Measurements from ENCODE around the gene OXLD1.
A peak's percentile ranks its signal among the peaks of the same experiment; 100 is the strongest.

The OXLD1 gene

DNA sequence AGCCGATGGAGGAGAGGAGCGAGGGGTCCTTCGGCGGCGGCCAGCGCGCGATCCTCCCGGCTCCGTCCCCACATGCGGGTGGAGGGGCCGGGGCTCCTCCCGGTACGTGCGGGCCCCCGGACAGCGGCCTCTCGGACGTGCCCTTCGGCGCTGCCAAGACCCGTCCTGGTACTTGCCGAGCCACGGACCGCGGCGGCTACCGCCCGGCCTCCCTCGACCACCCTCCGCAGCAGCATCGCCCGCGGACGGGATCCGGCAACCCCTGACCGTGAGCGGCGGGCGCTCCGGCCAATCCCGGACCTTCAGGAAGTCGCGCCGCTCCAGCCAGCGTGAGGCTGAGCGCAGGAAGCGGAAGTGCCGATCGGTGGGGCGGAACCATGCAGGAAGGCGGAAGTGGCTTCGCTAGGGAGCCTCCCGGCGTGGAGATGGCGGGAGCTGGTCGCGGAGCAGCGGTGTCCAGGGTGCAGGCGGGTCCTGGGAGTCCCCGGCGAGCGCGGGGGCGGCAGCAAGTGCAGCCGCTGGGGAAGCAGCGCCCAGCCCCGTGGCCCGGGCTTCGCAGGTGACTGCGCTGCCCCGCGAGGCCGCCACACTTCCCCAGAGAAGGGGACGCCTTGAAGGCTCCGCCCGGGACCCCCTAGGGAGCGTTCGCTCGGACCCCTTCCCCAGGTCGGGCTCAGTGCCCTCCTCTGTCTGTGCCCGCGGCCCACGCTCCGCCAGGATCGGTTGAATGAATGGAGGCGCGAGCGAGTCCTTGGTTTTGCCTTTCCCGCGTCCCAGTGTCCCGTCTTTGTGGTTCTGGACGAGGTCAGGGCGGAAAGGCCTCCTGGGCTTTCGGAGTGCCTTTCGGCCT, at the start of gene OXLD1, which contains the start of gene CCDC137:
Gene OXLD1, minus strand, starts transcription at position 264 of the 850 bp plus-strand sequence. Its CDS starts 28 bp downstream, at position 236.
Gene CCDC137, plus strand, starts transcription at position 396 of the 850 bp plus-strand sequence. Its CDS starts 30 bp downstream, at position 426.
- Mint-ChIP-seq H3K4me3 (peak within 1 kb of the TSS; percentile 97), H3K27ac (peak within 1 kb of the TSS; percentile 98), H3K36me3 (ENCODE audit: low read depth) (peaks cover 35% of the 10 kb centered on the region), H3K27me3 (no peaks in the 10 kb centered on the region), H3K9me3 (no peaks in the 10 kb centered on the region), H3K4me1 (peaks cover 52% of the 10 kb centered on the region)
- DNase-seq (peak; percentile 96), ATAC-seq (peak; percentile 95)

DNA sequence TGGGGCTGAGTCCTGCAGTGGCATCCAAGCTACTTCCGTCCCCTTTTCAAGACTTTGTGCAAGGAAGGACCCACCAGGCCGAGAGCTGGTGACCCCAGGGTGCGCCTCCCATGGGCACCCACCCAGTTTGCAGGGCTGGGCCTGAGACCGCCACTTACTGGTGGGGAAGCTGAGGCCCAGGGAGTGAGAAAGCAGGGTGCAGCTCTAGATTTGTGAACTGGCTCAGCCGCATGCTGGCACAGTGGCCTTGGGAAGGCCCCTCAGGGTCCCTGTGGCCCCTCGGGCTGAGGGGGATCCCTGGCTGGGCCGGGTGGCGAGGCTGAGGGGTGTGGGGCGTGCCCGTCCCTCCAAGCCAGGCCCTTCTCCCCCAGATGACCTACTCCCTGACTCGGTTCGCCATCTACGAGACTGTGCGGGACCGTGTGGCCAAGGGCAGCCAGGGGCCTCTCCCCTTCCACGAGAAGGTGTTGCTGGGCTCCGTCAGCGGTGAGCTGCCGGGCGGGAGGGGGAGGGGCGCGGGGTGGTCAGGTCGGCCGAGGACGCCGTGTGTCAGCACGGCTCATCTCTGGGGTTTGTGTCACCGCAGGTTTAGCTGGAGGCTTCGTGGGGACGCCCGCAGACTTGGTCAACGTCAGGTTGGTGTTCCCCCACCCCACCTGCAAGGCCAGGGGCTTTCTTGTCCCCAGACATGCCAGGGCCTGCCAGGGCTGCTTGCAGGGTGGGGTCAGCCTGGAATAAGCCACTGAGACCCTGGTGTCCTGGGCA, 48.9 kb upstream of the OXLD1 start:
- Mint-ChIP-seq H3K36me3 (ENCODE audit: low read depth) (no peaks in the 10 kb centered on the region), H3K9me3 (no peaks in the 10 kb centered on the region), H3K27me3 (no peaks in the 10 kb centered on the region), H3K4me1 (peaks cover 23% of the 10 kb centered on the region), H3K4me3 (no peak overlapping the region), H3K27ac (no peak overlapping the region)
- ATAC-seq (no peak), DNase-seq (no peak)

DNA sequence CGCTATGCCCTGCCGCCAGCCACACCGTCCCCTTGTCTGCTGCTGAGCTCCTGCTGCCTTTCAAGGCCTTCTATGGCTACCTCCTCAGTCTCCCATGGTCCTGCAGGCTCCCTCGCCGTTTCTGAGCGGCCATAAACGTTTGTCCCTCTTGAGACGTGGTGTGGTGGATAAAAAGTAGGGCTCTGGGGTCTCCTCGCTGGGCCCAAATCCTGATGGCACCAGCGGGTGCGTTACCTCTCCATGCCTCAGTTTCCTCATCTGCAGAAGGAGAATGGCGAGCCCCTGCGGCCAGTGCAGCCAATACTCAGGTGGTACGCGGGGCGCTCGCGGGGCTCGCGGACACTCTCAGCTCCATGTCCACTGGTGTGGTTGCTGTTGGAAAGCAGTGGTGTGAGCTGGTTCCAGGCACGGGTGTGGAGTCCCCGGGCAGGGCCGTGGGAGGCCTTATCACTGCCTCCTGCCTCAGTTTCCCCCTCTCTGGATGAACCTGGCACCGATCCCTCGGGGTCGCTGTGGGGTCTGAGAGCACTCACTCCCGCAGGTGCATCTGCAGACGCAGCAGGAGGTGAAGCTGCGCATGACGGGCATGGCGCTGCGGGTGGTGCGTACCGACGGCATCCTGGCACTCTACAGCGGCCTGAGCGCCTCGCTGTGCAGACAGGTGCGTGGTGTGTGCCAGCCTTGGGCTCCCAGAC, 48.2 kb upstream of the OXLD1 start:
- DNase-seq (no peak), ATAC-seq (no peak)
- Mint-ChIP-seq H3K36me3 (ENCODE audit: low read depth) (peaks cover 2% of the 10 kb centered on the region), H3K27ac (no peak overlapping the region), H3K27me3 (no peaks in the 10 kb centered on the region), H3K4me1 (peaks cover 26% of the 10 kb centered on the region), H3K4me3 (no peak overlapping the region), H3K9me3 (no peaks in the 10 kb centered on the region)

DNA sequence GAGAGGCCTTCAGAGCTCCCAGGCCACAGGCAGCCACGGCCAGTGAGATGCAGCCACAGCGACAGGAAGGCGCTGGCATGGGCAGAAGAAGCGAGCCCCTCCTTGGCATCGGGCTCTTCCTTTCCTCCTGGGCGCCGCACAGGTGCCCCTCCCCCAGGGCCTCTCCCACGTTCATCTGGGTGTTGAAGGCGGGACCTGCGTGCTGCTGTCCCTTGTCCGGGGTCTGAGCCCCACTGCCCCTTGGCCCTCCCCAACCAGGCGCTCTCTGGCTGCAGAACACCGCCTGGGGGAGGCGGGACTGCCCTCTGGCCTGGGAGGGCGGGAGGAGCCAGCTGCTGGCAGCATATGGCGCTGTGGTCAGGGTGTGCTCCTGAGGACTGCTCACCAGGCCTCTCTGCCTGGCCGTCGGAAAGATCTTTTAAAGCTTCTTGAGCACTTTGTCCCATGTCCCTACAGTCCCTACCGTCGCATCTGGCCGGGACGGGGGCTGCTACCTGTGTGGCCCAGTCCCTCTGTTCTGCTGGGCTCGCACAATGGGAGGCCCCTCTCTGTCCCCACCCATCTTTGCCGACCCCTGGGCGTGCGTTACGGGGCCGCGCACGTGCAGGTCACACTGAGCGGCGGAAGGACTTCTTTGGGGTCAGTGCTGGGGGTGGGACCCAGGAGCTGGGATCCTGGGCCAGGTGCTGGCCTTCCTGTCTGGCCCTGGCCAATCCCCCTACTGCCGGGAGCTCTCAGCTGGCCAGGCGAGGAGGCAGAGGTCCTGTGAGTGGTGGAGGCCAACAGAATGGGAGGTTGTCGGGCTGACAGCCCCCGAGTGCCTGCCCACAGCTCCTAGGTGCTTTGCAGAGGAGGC, 47.4 kb upstream of the OXLD1 start:
- Mint-ChIP-seq H3K9me3 (no peaks in the 10 kb centered on the region), H3K36me3 (ENCODE audit: low read depth) (peaks cover 2% of the 10 kb centered on the region), H3K4me3 (peak overlapping the region; percentile 81), H3K27me3 (no peaks in the 10 kb centered on the region), H3K27ac (no peak overlapping the region), H3K4me1 (peaks cover 26% of the 10 kb centered on the region)
- ATAC-seq (no peak), DNase-seq (no peak)

DNA sequence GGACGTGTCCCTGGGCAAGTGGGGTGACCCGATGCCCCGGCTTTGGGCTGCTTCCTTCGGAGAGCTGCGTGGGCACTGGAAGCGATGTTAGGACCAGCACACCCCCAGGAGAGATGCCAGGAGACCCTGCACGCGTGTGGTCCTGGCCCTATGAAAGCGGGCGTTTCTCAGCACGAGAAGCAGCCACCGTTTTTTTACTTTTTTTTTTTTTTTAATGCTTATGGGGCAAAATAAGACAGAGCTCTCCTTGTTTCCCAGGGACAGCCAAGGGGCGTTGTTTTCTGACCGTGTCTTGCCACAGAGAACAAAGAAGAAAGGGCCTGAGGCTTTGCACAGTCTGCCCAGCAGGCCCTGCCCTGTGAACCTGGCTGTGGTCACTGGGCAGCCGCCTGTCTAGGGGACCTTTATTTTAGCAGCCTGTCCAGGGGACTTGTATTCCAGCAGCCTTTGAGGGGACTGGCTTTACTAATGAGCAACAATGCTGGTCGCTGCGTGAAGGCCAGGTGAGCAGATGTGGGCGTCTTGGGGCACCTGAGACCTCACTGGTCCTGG, 46.7 kb upstream of the OXLD1 start:
- H3K36me3 Mint-ChIP-seq (ENCODE audit: low read depth) = peaks cover 2% of the 10 kb centered on the region
- ATAC-seq = no peak
- peak overlapping the region; percentile 77 for H3K27ac Mint-ChIP-seq
- H3K27me3 Mint-ChIP-seq = no peaks in the 10 kb centered on the region
- peak overlapping the region; percentile 81 for H3K4me3 Mint-ChIP-seq
- H3K4me1 Mint-ChIP-seq = peaks cover 26% of the 10 kb centered on the region
- DNase-seq = no peak
- H3K9me3 Mint-ChIP-seq = no peaks in the 10 kb centered on the region

DNA sequence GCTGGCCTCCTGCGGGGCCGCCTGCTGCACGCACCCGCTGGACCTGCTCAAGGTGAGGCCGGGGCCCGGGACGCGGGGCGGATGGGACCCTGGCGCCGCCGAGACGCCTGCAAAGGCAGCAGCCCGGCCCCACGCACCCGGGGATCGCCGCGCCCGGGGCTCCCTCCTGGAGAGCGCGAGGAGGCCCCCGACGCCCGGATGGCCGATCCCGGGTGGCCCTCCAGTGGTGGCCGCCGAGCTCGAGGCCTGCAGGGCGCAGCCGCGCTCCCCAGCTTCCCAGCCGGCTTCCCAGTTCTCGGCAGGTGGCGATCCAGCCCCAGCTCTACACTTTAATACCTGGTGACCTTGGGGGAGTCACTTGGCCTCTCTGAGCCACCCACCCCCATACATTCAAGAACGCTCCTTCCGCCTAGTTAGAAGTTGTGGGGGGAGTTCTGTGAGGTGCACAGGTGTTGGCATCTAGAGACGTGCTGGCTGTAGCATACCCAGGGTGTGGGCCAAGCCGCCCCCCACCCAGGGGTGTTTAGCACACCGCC, 46.1 kb upstream of the OXLD1 start:
- DNase-seq (no peak), ATAC-seq (peak; percentile 11)
- Mint-ChIP-seq H3K36me3 (ENCODE audit: low read depth) (peaks cover 2% of the 10 kb centered on the region), H3K4me3 (peak overlapping the region; percentile 81), H3K27me3 (no peaks in the 10 kb centered on the region), H3K9me3 (no peaks in the 10 kb centered on the region), H3K4me1 (peaks cover 26% of the 10 kb centered on the region), H3K27ac (peak overlapping the region; percentile 77)

DNA sequence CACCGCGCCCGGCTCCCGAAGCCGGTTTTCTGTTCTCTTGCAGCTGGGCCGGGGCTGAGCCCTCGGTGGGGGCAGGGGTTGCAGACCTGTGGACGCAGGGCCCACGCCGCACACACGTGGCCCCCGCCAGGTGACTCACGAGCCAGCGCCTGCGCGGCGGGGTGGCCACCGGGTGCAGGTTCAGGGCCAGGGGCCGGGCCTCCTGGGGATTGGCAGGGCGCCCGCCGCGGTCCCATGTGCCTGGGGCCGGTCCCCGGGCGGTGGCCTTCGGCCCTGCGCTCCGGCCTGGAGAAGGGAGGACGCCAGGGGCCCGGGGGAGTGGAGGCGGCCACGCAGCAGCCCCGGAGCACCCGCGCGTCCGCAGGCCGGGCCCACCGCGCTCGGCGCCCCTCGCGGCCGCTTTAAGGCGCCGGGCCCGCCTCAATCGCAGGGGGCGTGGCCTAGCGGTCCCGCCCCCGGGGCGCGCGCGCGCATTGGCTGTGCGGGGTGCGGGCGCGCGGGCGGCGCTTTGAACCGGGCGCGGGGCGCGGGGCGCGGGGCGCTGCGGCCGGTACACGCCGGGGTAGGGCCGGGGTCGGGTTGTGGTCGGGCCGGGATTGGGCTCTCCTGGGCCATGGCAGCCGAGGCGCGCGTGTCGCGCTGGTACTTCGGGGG, 45.5 kb upstream of the OXLD1 start, which contains the start of gene SLC25A10:
Gene SLC25A10, plus strand, starts transcription at position 471 of the 654 bp plus-strand sequence. Its CDS starts 143 bp downstream, at position 614.
- DNase-seq (peak; percentile 85), ATAC-seq (peak; percentile 82)
- Mint-ChIP-seq H3K9me3 (no peaks in the 10 kb centered on the region), H3K36me3 (ENCODE audit: low read depth) (peaks cover 3% of the 10 kb centered on the region), H3K4me1 (peaks cover 26% of the 10 kb centered on the region), H3K27me3 (no peaks in the 10 kb centered on the region), H3K4me3 (peak within 1 kb of the TSS; percentile 81), H3K27ac (peak within 1 kb of the TSS; percentile 84)

DNA sequence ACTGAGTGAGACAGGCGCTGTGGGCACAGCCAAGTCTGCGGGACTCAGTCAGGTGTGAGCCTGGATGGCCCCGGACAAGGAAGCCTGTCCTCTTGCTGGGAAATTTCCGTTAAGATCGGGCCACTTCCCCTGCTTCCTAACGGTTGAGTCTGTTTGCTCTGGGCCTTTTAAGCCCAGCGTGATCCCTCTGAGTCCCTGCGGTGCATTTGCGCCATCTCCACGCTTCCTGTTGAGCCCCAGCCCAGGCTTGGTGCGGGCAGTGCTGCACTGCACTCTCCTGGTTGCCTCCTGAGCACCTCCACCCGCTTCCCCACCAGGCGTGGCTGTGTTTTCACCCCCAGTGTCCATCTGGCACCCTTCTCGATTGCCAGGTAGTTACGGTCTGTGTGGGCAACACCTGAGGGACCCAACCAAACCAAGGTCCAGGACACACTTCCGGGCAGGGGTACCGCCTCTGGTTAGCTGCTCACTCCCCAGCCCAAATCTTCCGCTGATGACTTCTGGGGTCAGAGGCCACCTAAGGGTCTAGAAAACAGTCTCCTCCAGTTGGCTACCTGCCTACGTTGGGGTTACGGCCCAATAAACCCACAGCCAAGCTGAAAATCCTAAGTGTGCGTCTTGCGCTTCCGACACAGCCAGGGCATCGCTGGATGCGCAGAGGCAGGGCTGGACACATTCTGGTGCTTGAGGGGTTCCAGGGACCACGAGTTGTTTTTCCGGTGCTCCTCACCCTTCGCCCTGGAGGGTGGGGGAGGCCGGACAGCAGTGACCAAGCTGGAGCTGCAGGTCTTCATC, 44.3 kb upstream of the OXLD1 start:
- ATAC-seq (no peak), DNase-seq (no peak)
- Mint-ChIP-seq H3K4me1 (peaks cover 31% of the 10 kb centered on the region), H3K9me3 (no peaks in the 10 kb centered on the region), H3K27ac (peak overlapping the region; percentile 84), H3K27me3 (no peaks in the 10 kb centered on the region), H3K4me3 (peak overlapping the region; percentile 74), H3K36me3 (ENCODE audit: low read depth) (peaks cover 14% of the 10 kb centered on the region)

DNA sequence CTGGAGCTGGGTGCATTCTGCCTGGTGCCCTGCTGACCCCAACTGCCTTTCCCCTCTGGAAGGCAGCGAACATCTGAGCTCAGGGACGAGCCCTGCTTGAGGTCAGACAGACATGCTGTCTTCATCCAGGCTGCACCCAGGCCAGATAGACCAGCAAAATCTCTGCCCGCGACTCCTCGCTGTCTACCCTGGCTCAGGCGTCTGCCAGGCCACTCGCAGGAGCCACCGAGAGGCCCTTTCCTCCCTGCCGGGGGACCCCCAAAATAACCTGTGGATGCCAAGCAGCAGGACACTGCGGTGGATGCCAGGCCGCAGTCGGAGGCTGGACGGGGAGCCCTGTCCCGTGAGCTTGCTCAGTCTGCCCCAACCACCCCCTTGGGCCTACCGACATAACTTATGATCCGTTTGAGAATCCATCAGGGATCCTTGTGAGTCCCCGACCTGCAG, 42.4 kb upstream of the OXLD1 start:
- peaks cover 41% of the 10 kb centered on the region for H3K4me1 Mint-ChIP-seq
- no peak for DNase-seq
- peaks cover 26% of the 10 kb centered on the region for H3K36me3 Mint-ChIP-seq (ENCODE audit: low read depth)
- no peak overlapping the region for H3K4me3 Mint-ChIP-seq
- no peaks in the 10 kb centered on the region for H3K9me3 Mint-ChIP-seq
- no peak overlapping the region for H3K27ac Mint-ChIP-seq
- no peaks in the 10 kb centered on the region for H3K27me3 Mint-ChIP-seq
- no peak for ATAC-seq

DNA sequence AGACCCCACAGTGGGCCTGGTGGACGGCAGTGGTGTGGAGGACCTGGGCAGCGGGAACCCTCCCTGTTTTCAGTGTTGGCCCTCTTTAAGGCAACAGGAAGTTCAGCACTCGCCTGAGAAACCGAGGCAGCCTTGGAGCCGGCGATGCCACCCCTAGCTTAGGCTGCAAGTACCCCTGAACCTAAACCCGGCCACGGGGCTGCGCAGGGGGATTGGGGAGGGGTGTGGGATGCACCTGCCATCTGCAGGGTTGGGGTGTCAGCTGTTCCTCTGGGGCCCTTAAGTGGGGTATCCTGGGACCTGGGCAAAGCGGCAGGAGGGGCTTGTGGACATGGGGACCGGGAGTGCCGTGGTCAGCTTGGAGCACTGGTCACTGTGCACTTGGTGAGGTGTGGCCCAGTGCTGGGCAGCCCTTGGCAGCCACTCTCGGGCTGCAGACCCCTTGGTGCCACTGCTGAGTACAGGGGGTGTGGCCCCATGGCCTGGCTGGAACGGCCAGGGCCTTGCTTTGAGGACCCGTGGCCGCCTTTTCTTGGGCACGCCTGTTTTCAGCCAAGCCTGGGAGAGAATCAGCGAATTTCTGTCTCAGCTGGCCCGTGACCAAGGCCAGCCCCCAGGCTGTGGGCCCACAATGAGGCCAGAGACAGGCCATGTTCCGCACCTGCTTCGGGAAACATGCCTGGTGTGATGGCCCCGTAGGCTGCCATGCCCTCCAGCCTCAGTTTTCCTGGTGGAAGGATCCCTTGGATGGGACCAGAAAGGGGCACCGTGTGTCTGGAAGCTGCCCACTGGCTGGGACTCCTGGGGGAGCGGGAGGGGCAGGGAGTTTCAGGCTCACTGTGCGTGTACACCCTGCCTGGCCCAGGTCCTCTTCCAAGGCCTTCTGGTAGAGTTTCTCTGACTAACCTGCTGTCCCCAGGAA, 41.6 kb upstream of the OXLD1 start:
- Mint-ChIP-seq H3K4me1 (peaks cover 37% of the 10 kb centered on the region), H3K27ac (no peak overlapping the region), H3K27me3 (no peaks in the 10 kb centered on the region), H3K4me3 (no peak overlapping the region), H3K36me3 (ENCODE audit: low read depth) (peaks cover 26% of the 10 kb centered on the region), H3K9me3 (no peaks in the 10 kb centered on the region)
- DNase-seq (no peak), ATAC-seq (no peak)

DNA sequence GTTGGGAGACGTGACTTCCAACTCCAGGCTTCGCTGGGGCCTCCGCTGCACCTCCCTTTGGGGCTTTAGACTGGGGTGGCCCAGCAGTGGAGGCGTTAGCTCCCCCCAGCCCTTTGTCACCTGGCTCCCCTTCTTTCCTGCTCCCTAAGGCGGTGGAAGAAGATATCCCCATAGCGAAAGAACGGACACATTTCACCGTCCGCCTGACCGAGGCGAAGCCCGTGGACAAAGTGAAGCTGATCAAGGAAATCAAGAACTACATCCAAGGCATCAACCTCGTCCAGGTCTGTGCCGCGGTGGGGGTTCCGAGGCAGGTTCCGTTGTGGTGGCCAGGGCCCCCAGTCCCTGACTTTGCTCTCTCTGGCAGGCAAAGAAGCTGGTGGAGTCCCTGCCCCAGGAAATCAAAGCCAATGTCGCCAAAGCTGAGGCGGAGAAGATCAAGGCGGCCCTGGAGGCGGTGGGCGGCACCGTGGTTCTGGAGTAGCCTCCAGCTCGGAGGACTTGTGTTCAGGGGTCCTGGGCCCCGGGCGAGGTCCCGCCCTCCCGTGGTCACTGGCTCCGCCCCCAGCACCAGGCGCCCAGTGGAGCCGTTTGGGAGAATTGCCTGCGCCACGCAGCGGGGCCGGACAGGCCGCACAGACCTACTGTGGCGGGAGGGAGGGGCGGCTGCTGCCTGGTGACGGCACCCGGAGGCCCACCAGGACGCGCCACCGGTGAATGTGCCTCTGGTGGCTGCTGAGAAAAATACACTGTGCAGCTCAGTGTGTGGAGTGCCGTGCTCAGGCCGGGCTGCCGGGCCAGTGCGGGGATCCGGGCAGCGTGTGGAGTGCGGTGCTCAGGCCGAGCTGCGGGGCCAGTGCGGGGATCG, 40.6 kb upstream of the OXLD1 start:
- Mint-ChIP-seq H3K27ac (no peak overlapping the region), H3K4me3 (no peak overlapping the region), H3K27me3 (no peaks in the 10 kb centered on the region)

More for the DNA sequence above, 40.6 kb upstream of the OXLD1 start:
- Mint-ChIP-seq H3K9me3 (no peaks in the 10 kb centered on the region), H3K4me1 (peaks cover 35% of the 10 kb centered on the region), H3K36me3 (ENCODE audit: low read depth) (peaks cover 32% of the 10 kb centered on the region)
- no peak for DNase-seq
- no peak for ATAC-seq
